Mesendoderm (in vitro differentiated cells): ENCODE data around the gene GSTT2.
"Not testable (repeated sequence)": the region's sequence is repeated elsewhere in the genome, so short reads cannot be mapped to it uniquely, and the experiment has no call there.

Experiments
- DNase-seq: peaks from one replicate; pipeline ENCODE4 v3.0.0; 2013
- H2AK5ac ChIP-seq: 2 replicates; pipeline ENCODE4 v1.6.1; 2013; ENCODE audit warnings: low read length, inconsistent platforms
- H2BK120ac ChIP-seq: 2 replicates; pipeline ENCODE4 v1.6.1; 2013; ENCODE audit warnings: low read depth, mild to moderate bottlenecking, low read length, moderate library complexity, mixed read lengths
- H2BK15ac ChIP-seq: replicated peaks from 2 replicates; pipeline ENCODE4 v1.6.1; 2013; ENCODE audit warnings: low read depth, mild to moderate bottlenecking, moderate library complexity
- H2BK5ac ChIP-seq: 2 replicates; pipeline ENCODE4 v1.6.1; 2013; ENCODE audit warnings: low read length, inconsistent platforms
- H3K18ac ChIP-seq: 2 replicates; pipeline ENCODE4 v1.6.1; 2013; ENCODE audit warnings: mild to moderate bottlenecking, low read length, mixed read lengths
- H3K23ac ChIP-seq: one replicate; pipeline ENCODE4 v1.6.1; 2013; ENCODE audit warnings: low read length
- H3K27ac ChIP-seq: 2 replicates; pipeline ENCODE4 v1.5.1; 2013; ENCODE audit warnings: low read depth, mild to moderate bottlenecking, inconsistent platforms, low read length, moderate library complexity
- H3K27me3 ChIP-seq: 2 replicates; pipeline ENCODE4 v1.6.1; 2013; ENCODE audit warnings: low read length, control low read depth, mild to moderate bottlenecking, inconsistent platforms; ENCODE audit not compliant: insufficient read depth, poor library complexity
- H3K36me3 ChIP-seq: 2 replicates; pipeline ENCODE4 v1.6.1; 2013; ENCODE audit warnings: low read length, inconsistent platforms; ENCODE audit not compliant: control insufficient read depth, insufficient read depth
- H3K4ac ChIP-seq: one replicate; pipeline ENCODE4 v1.6.1; 2013; ENCODE audit warnings: low read depth, mild to moderate bottlenecking, low read length, moderate library complexity
- H3K4me1 ChIP-seq: 2 replicates; pipeline ENCODE4 v1.6.1; 2013; ENCODE audit warnings: low read depth, low read length, inconsistent platforms; ENCODE audit not compliant: control insufficient read depth
- H3K4me2 ChIP-seq: 2 replicates; pipeline ENCODE4 v1.6.1; 2013; ENCODE audit warnings: low read length
- H3K4me3 ChIP-seq: 2 replicates; pipeline ENCODE4 v1.5.1; 2013; ENCODE audit warnings: mild to moderate bottlenecking, low read length
- H3K56ac ChIP-seq: one replicate; pipeline ENCODE4 v1.6.1; 2013; ENCODE audit warnings: low read length
- H3K79me1 ChIP-seq: 2 replicates; pipeline ENCODE4 v1.6.1; 2013; ENCODE audit warnings: low read length, inconsistent platforms
- H3K79me2 ChIP-seq: 2 replicates; pipeline ENCODE4 v1.6.1; 2013; ENCODE audit warnings: mild to moderate bottlenecking, low read length; ENCODE audit not compliant: control insufficient read depth, insufficient read depth
- H3K9ac ChIP-seq: 2 replicates; pipeline ENCODE4 v1.6.1; 2013; ENCODE audit warnings: low read length, inconsistent platforms
- H4K5ac ChIP-seq: one replicate; pipeline ENCODE4 v1.6.1; 2013; ENCODE audit warnings: low read length
- H4K8ac ChIP-seq: one replicate; pipeline ENCODE4 v1.6.1; 2013; ENCODE audit warnings: low read depth, mild to moderate bottlenecking, control low read depth, low read length, moderate library complexity
- WGBS: extraction: QIAGEN DNeasy Blood & Tissue Kit; methylation state at CpG from one replicate; pipeline ENCODE4 v1.1.7; 2013; ENCODE audit warnings: low lambda C conversion rate, missing lambda C conversion rate; ENCODE audit not compliant: insufficient coverage; ENCODE audit errors: extremely low coverage; 5-methylcytosine and 5-hydroxymethylcytosine counted together

GSTT2 gene

GRCh38 chr22:23949764-23950163 lies 30.2 kb upstream of the GSTT2 start:
- not testable (repeated sequence) for H4K8ac ChIP-seq, H2BK15ac ChIP-seq
- no CpG with 5 or more reads among the region's 18 CpGs for WGBS

DNA sequence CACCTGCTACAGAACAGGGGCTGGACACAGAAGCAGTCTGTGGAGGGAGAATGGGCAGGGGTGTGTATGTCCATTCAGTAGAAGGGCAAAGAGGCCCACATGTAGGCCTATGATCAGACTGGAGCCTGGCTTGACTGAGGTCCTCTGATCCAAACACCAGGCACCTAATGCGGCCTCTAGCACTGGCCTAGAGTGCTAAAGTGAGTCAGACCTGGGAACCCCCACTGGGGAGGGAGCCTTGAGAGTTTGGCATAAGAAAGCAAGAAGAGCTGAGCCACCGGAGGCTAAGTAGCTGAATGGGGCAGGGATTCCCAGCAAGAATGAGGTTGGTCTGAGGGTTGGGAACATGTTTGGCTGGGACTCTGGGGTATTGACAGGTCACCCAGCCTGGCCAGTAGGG lies 28.6 kb upstream of the GSTT2 start:
- H3K4me2 ChIP-seq: not testable (repeated sequence)
- DNase-seq: peak; percentile 22
- no CpG with 5 or more reads among the region's 2 CpGs for WGBS

More at GRCh38 chr22:23949764-23950163, 30.2 kb upstream of the GSTT2 start:
- H3K36me3 ChIP-seq, H2AK5ac ChIP-seq, H3K4me2 ChIP-seq, DNase-seq, H3K18ac ChIP-seq, H3K27me3 ChIP-seq, H3K56ac ChIP-seq, H4K5ac ChIP-seq, H3K4ac ChIP-seq, H2BK120ac ChIP-seq, H3K79me2 ChIP-seq, H3K4me3 ChIP-seq, H3K27ac ChIP-seq, H3K4me1 ChIP-seq, H3K79me1 ChIP-seq, H3K9ac ChIP-seq, H3K23ac ChIP-seq, H2BK5ac ChIP-seq: not testable (repeated sequence)

GRCh38 chr22:23952794-23953405 lies 27.0 kb upstream of the GSTT2 start:
- not testable (repeated sequence) for H3K18ac ChIP-seq, H3K4ac ChIP-seq, H3K79me1 ChIP-seq, H2AK5ac ChIP-seq, H3K9ac ChIP-seq, H3K79me2 ChIP-seq, H3K4me1 ChIP-seq, H4K5ac ChIP-seq, H2BK15ac ChIP-seq, H3K27me3 ChIP-seq, H2BK120ac ChIP-seq, H3K4me3 ChIP-seq, H2BK5ac ChIP-seq, H3K23ac ChIP-seq, H3K4me2 ChIP-seq, H4K8ac ChIP-seq, H3K36me3 ChIP-seq, H3K27ac ChIP-seq, DNase-seq
- WGBS: no CpG with 5 or more reads among the region's 11 CpGs
- H3K56ac ChIP-seq: peak overlapping the region; percentile 25

More for the DNA sequence above, 28.6 kb upstream of the GSTT2 start:
- H4K5ac ChIP-seq, H2BK15ac ChIP-seq, H2BK120ac ChIP-seq, H3K56ac ChIP-seq, H3K9ac ChIP-seq, H3K36me3 ChIP-seq, H3K4me3 ChIP-seq, H3K27ac ChIP-seq, H3K79me2 ChIP-seq, H3K4ac ChIP-seq, H2BK5ac ChIP-seq, H3K79me1 ChIP-seq, H4K8ac ChIP-seq, H3K4me1 ChIP-seq, H3K23ac ChIP-seq, H2AK5ac ChIP-seq, H3K27me3 ChIP-seq, H3K18ac ChIP-seq: not testable (repeated sequence)

GRCh38 chr22:23953485-23953884 lies 26.4 kb upstream of the GSTT2 start:
- H3K27ac ChIP-seq, H3K36me3 ChIP-seq, H3K79me2 ChIP-seq, H4K8ac ChIP-seq, H2AK5ac ChIP-seq, H3K23ac ChIP-seq, H3K18ac ChIP-seq, H3K4me2 ChIP-seq, H4K5ac ChIP-seq, H3K27me3 ChIP-seq, H3K4ac ChIP-seq, H3K4me1 ChIP-seq, DNase-seq, H2BK120ac ChIP-seq, H2BK5ac ChIP-seq, H3K4me3 ChIP-seq, H2BK15ac ChIP-seq, H3K79me1 ChIP-seq, H3K56ac ChIP-seq, H3K9ac ChIP-seq: not testable (repeated sequence)
- no CpG with 5 or more reads among the region's 4 CpGs for WGBS

DNA sequence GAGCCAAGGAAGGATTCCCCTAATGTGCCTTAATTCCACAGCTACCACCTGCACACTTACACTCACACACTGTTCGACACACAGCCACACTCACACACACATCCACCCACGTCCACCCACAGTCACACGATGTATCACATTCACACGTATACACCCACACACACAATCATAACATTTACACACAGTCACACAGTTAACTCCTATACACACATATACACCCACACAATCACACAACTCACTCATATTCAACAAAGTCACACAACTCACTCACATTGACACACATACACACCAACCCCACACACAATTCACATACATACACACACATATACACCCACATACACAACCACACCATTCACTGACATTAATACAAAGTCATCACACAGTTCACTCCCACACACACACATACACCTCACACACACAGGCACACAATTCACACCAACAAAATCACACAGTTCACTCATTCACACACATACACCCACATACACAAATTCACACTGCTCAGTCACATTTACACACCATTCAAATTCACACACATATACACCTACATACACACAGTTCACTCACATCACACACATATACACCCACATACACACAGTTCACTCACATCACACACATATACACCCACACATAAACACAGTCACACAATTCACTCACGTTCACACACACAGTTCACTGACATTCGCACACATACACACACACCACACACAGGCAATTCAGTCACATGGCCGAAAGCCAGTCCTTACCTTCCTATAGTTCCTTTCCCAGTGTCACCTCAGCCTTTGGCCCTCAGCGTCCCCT lies 25.5 kb upstream of the GSTT2 start:
- H3K27me3 ChIP-seq, H4K5ac ChIP-seq, H3K4me2 ChIP-seq, H3K36me3 ChIP-seq, H3K4ac ChIP-seq, H2BK120ac ChIP-seq, H3K79me2 ChIP-seq, H3K9ac ChIP-seq, H3K18ac ChIP-seq, H3K27ac ChIP-seq, H2BK5ac ChIP-seq, DNase-seq, H3K4me3 ChIP-seq, H3K56ac ChIP-seq, H2BK15ac ChIP-seq, H4K8ac ChIP-seq, H3K79me1 ChIP-seq, H2AK5ac ChIP-seq, H3K23ac ChIP-seq, H3K4me1 ChIP-seq: not testable (repeated sequence)
- 100% methylated on average over 3 of the region's 8 CpGs for WGBS

DNA sequence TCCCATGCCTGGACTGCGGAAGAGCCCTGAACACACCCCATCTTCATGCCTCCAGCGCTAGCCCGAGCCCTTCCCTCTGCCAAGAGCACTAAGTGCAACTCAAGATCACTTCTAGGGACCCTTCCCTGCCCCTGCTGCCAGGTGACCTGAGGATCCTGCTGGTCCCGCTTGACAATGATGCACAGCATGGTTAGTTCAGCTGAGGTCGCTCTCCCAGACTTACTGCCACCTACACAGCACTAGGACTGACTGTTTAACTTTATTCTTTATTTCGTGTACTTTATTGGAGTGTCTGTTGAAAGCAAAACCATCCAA lies 25.0 kb upstream of the GSTT2 start:
- H3K9ac ChIP-seq, H3K36me3 ChIP-seq, H2BK120ac ChIP-seq, H3K4ac ChIP-seq, H3K27ac ChIP-seq, H4K5ac ChIP-seq, H4K8ac ChIP-seq, H3K56ac ChIP-seq, H3K18ac ChIP-seq, H3K27me3 ChIP-seq, H3K4me3 ChIP-seq, H2BK5ac ChIP-seq, H3K4me1 ChIP-seq, H2BK15ac ChIP-seq, H2AK5ac ChIP-seq, DNase-seq, H3K79me2 ChIP-seq, H3K23ac ChIP-seq, H3K4me2 ChIP-seq, H3K79me1 ChIP-seq: not testable (repeated sequence)
- WGBS: no CpG with 5 or more reads among the region's 6 CpGs
